ENCODE measurements around the gene FYN.

Gene FYN

GRCh38 chr6:111844921-111845320, 28.3 kb downstream of the FYN start:
- Histone ChIP-seq H3K4me3 (ENCODE audit: low read length) (no peak overlapping the region), H3K9me2 (replicated peaks; ENCODE audit: control insufficient read depth, low read length) (no peaks in the 10 kb centered on the region), H3K79me2 (ENCODE audit: control insufficient read depth, low read length) (no peaks in the 10 kb centered on the region), H3K9me3 (ENCODE audit: control insufficient read depth, insufficient read depth, low read length) (no peaks in the 10 kb centered on the region), H3K27me3 (ENCODE audit: control insufficient read depth, low read length) (no peaks in the 10 kb centered on the region), H3K4me1 (ENCODE audit: control insufficient read depth, low read length) (peaks cover 25% of the 10 kb centered on the region), H3K36me3 (ENCODE audit: control insufficient read depth, low read length) (no peaks in the 10 kb centered on the region), H4K20me1 (ENCODE audit: control insufficient read depth, insufficient read depth, low read depth, low read length) (peaks cover 6% of the 10 kb centered on the region; the same call in 1 of the 2 replicates), H3K4me2 (ENCODE audit: low read length) (no peak overlapping the region; the same call in 1 of the 2 replicates), H3K27ac (ENCODE audit: low read depth, low read length) (no peak overlapping the region), H3F3A (ENCODE audit: control insufficient read depth, insufficient read depth) (no peaks in the 10 kb centered on the region; the same call in 1 of the 2 replicates)
- TF ChIP-seq EZH2phosphoT487 (IDR thresholded peaks at IDR 0.05; ENCODE audit: borderline replicate concordance, low read length) (no peak), CTCF (IDR thresholded peaks at IDR 0.05; ENCODE audit: low read depth, low read length, poor library complexity, severe bottlenecking) (no peak)

- TF ChIP-seq CTCF (IDR thresholded peaks at IDR 0.05; ENCODE audit: low read depth, low read length, poor library complexity, severe bottlenecking) = no peak
- TF ChIP-seq EZH2phosphoT487 (IDR thresholded peaks at IDR 0.05; ENCODE audit: borderline replicate concordance, low read length) = no peak
- no peak overlapping the region for H3K4me3 ChIP-seq (ENCODE audit: low read length)
- H3K36me3 ChIP-seq (ENCODE audit: control insufficient read depth, low read length) = no peaks in the 10 kb centered on the region
- H3K4me1 ChIP-seq (ENCODE audit: control insufficient read depth, low read length) = peaks cover 25% of the 10 kb centered on the region
- peak overlapping the region; percentile 7; the same call in 1 of the 2 replicates for H3K4me2 ChIP-seq (ENCODE audit: low read length)
- H3K79me2 ChIP-seq (ENCODE audit: control insufficient read depth, low read length) = no peaks in the 10 kb centered on the region
- no peak overlapping the region for H3K27ac ChIP-seq (ENCODE audit: low read depth, low read length)
- H4K20me1 ChIP-seq (ENCODE audit: control insufficient read depth, insufficient read depth, low read depth, low read length) = peaks cover 6% of the 10 kb centered on the region; the same call in 1 of the 2 replicates
- no peaks in the 10 kb centered on the region for H3K9me3 ChIP-seq (ENCODE audit: control insufficient read depth, insufficient read depth, low read length)
- H3F3A ChIP-seq (ENCODE audit: control insufficient read depth, insufficient read depth) = no peaks in the 10 kb centered on the region; the same call in 1 of the 2 replicates
- no peaks in the 10 kb centered on the region for H3K9me2 ChIP-seq (replicated peaks; ENCODE audit: control insufficient read depth, low read length)
- no peaks in the 10 kb centered on the region for H3K27me3 ChIP-seq (ENCODE audit: control insufficient read depth, low read length)
These were observed 28.9 kb downstream of the FYN start for GRCh38 chr6:111844376-111844775.

- peaks cover 25% of the 10 kb centered on the region for H3K4me1 ChIP-seq (ENCODE audit: control insufficient read depth, low read length)
- H3K27me3 ChIP-seq (ENCODE audit: control insufficient read depth, low read length) = no peaks in the 10 kb centered on the region
- H3K79me2 ChIP-seq (ENCODE audit: control insufficient read depth, low read length) = no peaks in the 10 kb centered on the region
- H3K4me2 ChIP-seq (ENCODE audit: low read length) = no peak overlapping the region
- H3F3A ChIP-seq (ENCODE audit: control insufficient read depth, insufficient read depth) = no peaks in the 10 kb centered on the region; the same call in 1 of the 2 replicates
- H3K4me3 ChIP-seq (ENCODE audit: low read length) = no peak overlapping the region
- no peaks in the 10 kb centered on the region for H3K9me3 ChIP-seq (ENCODE audit: control insufficient read depth, insufficient read depth, low read length)
- H3K36me3 ChIP-seq (ENCODE audit: control insufficient read depth, low read length) = no peaks in the 10 kb centered on the region
- H4K20me1 ChIP-seq (ENCODE audit: control insufficient read depth, insufficient read depth, low read depth, low read length) = peaks cover 6% of the 10 kb centered on the region; the same call in 1 of the 2 replicates
- no peak overlapping the region for H3K27ac ChIP-seq (ENCODE audit: low read depth, low read length)
- H3K9me2 ChIP-seq (replicated peaks; ENCODE audit: control insufficient read depth, low read length) = no peaks in the 10 kb centered on the region
- TF ChIP-seq EZH2phosphoT487 (IDR thresholded peaks at IDR 0.05; ENCODE audit: borderline replicate concordance, low read length) = no peak
- TF ChIP-seq CTCF (IDR thresholded peaks at IDR 0.05; ENCODE audit: low read depth, low read length, poor library complexity, severe bottlenecking) = no peak
These were observed 29.7 kb downstream of the FYN start for GRCh38 chr6:111843347-111844147.

Measured in DOHH2 (cell line).